NB4 (cell line): ENCODE data around the gene APOBEC3C.

Experiments
- MYC ChIP-seq: IDR thresholded peaks from 2 replicates; pipeline ENCODE4 v1.6.1; 2011; ENCODE audit warnings: low read depth, low read length
- POLR2A ChIP-seq: IDR thresholded peaks from 2 replicates; pipeline ENCODE4 v1.6.1; 2011; ENCODE audit warnings: mild to moderate bottlenecking; ENCODE audit not compliant: insufficient read length; ENCODE audit errors: extremely low read depth
- TF ChIP-seq, protein P1 (sequence below): IDR thresholded peaks from one replicate; pipeline ENCODE4 v1.5.1; 2012; ENCODE audit warnings: low read depth, low read length

DNA sequence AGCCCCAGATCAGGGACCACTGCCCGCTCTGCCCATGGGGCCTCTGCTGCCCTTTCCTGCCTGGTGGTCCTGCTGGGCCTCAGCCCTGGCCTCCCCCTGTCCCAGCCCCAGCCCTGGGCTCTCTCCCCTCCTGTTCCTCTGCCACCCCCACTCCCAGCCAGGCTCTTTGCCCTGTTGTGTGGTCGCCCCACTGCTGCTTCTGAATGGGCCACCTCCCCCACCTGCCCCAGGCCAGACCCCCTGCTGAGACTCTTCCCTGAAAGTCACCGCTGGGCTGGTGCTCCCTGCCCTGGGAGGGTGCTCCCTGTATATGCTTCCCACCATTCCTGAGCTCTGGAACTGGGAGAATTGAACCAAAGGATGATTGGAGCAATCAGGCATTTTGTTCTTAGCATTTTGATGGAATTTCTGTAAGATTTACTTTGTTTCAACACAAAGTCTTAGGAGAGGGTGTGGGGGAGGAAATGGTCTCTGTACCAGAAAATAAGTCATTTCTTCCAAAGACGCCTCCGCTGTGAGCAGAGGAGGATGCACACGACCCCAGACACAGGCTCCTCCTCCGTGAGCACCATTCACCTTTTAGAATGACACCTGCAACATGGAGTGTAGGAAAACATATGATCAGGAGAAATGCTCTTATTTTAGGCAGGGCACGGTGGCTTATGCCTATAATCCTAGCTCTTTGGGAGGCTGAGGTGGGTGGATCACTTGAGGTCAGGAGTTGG lies 26.7 kb upstream of the APOBEC3C start:
- TF ChIP-seq POLR2A (no peak), MYC (no peak)
- TF ChIP-seq, protein P1, sequence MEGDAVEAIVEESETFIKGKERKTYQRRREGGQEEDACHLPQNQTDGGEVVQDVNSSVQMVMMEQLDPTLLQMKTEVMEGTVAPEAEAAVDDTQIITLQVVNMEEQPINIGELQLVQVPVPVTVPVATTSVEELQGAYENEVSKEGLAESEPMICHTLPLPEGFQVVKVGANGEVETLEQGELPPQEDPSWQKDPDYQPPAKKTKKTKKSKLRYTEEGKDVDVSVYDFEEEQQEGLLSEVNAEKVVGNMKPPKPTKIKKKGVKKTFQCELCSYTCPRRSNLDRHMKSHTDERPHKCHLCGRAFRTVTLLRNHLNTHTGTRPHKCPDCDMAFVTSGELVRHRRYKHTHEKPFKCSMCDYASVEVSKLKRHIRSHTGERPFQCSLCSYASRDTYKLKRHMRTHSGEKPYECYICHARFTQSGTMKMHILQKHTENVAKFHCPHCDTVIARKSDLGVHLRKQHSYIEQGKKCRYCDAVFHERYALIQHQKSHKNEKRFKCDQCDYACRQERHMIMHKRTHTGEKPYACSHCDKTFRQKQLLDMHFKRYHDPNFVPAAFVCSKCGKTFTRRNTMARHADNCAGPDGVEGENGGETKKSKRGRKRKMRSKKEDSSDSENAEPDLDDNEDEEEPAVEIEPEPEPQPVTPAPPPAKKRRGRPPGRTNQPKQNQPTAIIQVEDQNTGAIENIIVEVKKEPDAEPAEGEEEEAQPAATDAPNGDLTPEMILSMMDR, result no peak
